HG02763 (cell line): ENCODE results near the gene NOP9.
"Not testable (repeated sequence)": the region's sequence is repeated elsewhere in the genome, so short reads cannot be mapped to it uniquely, and the experiment has no call there.

Experiments used
- ATAC-seq: cut with Tn5 transposase; IDR thresholded peaks from one replicate; pipeline ENCODE4 v1.9.1; 2021; ENCODE audit warnings: mild to moderate bottlenecking, moderate library complexity; ENCODE audit not compliant: unreplicated experiment

NOP9 gene

DNA sequence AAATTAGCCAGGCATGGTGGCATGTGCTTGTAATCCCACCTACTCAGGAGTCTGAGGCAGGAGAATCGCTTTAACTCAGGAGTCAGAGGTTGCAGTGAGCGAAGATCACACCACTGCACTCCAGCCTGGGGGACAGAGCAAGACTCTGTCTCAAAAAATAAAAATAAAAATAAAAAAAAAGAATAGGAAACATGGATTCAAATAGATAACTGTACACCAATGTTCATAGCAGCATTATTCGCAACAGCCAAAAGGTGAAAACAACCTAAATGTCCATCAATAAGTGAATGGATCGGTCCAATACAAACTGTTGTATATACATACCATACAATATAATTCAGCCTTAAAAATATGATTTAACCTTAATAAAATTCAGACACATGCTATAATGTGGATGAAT, 43.2 kb downstream of the NOP9 start:
- no peak for ATAC-seq

DNA sequence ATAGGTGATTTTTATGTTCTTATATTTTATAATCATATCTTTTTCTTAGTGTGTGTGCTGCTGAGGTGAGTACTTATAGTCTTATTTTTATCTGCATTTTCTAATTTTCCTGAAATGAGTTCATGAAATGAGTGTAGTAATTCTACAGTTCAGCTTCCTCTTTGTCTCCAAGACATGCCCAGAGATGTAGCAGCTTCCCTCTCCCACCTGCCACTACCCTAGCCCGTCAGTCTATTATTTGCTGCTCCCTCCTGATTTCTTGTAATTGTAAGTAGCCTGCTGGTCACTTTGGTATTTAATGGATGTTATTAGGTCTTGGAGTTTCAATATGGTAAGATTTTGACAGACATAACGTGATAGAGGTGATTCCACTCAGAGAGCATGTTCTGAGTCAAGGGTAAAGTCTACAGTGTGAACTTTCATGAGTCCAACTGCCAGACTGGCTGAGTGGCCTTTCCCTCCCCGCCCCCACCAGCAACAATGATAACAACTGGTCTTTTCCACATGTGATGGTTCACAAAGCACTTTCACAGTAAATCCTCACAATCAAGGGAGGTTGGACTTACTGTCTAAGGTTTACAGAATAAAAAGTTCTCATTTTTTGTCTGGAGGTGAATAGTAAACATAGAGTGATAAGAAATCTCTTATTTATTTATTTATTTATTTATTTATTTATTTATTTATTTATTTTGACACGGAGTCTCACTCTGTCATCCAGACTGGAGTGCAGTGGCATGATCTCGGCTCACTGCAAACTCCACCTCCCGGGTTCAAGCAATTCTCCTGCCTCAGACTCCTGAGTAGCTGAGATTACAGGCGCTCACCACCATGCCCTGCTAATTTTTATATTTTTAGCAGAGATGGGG, 44.4 kb downstream of the NOP9 start:
- ATAC-seq, result no peak

DNA sequence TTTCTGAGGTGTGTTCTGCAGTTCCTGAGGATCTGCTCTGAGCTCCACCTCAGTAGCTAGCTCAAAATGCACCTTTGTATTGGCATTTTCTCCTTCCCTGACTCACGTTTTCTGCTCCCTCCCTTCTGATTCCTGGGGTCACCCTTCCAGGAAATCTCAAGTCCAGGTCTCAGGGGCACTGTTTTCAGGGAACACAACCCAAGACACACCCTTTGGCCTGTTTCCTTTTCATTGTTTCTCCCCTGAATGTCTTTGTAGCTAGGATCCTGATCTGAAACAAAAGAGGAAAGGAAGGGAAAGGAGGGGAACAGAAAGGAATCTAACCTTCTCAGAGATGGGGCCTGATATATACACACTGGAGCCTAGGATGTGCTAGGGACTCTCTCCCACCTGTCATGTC, 47.5 kb downstream of the NOP9 start:
- ATAC-seq, result no peak

DNA sequence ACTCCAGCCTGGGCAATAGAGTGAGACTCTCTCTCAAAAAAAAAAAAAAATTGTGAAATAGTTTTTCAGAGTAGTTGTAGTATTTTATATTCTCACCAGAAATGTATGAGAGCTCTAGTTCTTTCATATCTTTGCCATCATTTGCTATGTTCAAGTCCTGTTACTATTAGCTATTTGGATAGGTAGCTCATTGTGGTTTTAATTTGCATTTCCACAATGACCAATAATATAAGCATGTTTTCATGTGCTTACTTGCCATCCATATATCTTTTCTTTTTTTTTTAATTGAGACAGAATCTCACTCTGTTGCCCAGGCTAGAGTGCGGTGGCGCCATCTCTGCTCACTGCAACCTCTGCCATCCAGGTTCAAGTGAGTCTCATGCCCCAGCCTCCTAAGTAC, 48.5 kb downstream of the NOP9 start:
- no peak for ATAC-seq

- ATAC-seq, result no peak
Measured at GRCh38 chr14:24349742-24350141, 50.1 kb downstream of the NOP9 start.

- no peak for ATAC-seq
Measured at GRCh38 chr14:24351517-24351916, 51.9 kb downstream of the NOP9 start.

GRCh38 chr14:24353559-24354481, 54.2 kb downstream of the NOP9 start:
- no peak for ATAC-seq

DNA sequence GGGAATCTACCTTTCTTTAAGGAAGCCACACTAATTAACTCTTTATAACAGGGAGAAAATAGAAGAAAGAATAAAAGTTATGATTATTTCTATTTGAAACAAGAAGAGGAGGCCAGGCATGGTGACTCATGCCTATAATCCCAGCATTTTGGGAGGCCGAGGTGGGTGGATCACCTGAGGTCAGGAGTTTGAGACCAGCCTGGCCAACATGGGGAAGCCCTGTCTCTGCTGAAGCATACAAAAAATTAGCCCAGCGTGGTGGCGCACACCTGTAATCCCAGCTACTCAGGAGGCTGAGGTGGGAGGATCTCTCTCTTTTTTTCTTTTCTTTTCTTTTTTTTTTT, 54.8 kb downstream of the NOP9 start:
- ATAC-seq, result not testable (repeated sequence)

DNA sequence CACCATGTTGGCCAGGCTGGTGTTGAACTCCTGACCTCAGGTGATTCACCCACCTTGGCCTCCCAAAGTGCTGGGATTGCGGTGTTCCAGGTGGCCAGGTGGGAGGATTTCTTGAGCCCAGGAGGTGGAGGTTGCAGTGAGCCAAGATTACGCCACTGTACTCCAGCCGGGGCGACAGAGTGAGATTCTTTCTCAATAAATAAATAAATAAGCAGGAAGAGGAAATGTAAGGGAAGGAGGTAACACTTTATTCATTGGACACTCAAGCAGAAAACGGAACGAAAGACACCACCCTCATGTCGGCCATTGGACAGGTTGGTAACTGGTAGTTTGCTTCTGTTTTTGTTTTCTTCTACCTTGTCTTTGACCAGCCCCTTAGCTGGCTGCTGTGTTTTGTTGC, 55.4 kb downstream of the NOP9 start:
- no peak for ATAC-seq

- ATAC-seq, result no peak
Measured at GRCh38 chr14:24356208-24356607, 56.6 kb downstream of the NOP9 start.
